A673 (cell line): ENCODE measurements around the gene SEMA4D. TPM values are rescaled to one million over a fixed set of nuclear protein-coding genes. Genes with fewer than 3 reads are reported as not detected.

Experiments used
- BruUV-seq: library from RNA; stranded (reverse); fragments of 400-500 nt; replicated peaks from 2 replicates; lab custom pipeline; 2021; lab: Mats Ljungman, UMichigan
- CTCF ChIA-PET: fragments of 300-600 bp; sonication (Branson Sonifier 250); formaldehyde crosslinking; loops from one replicate; lab custom pipeline; 2022; ENCODE audit warnings: antibody characterized with exemption; lab: Charles Lee
- POLR2A ChIA-PET: fragments of 300-600 bp; sonication (Branson Sonifier 250); formaldehyde crosslinking; loops from one replicate; lab custom pipeline; 2022; ENCODE audit warnings: antibody characterized with exemption; ENCODE audit not compliant: low non-redundant PET; lab: Charles Lee
- DNase-seq: peaks from one replicate; pipeline ENCODE4 v3.0.0-alpha.2; 2015; ENCODE audit warnings: low spot score
- H3K27ac ChIP-seq: fragments of 200-600 bp; sonication (generic); 2 replicates; pipeline ENCODE4 v1.5.1; 2016; ENCODE audit warnings: mixed run types, low read depth, mild to moderate bottlenecking, mixed read lengths, antibody characterized with exemption, low read length; ENCODE audit not compliant: poor library complexity, severe bottlenecking
- H3K27me3 ChIP-seq: fragments of 200-600 bp; sonication (generic); replicated peaks from 2 replicates; pipeline ENCODE4 v1.6.1; 2017; ENCODE audit warnings: mixed run types, low read depth, mild to moderate bottlenecking, mixed read lengths, antibody characterized with exemption, low read length; ENCODE audit not compliant: insufficient read depth, poor library complexity
- H3K36me3 ChIP-seq: fragments of 200-600 bp; sonication (generic); 2 replicates; pipeline ENCODE4 v1.6.1; 2016; ENCODE audit warnings: mixed run types, mild to moderate bottlenecking, mixed read lengths, antibody characterized with exemption, low read length; ENCODE audit not compliant: insufficient read depth, poor library complexity, severe bottlenecking
- H3K4me1 ChIP-seq: fragments of 200-600 bp; sonication (generic); 2 replicates; pipeline ENCODE4 v1.6.1; 2017; ENCODE audit warnings: mixed run types, mild to moderate bottlenecking, mixed read lengths, antibody characterized with exemption, low read length; ENCODE audit not compliant: insufficient read depth, poor library complexity, severe bottlenecking
- H3K4me3 ChIP-seq: fragments of 200-600 bp; sonication (generic); 2 replicates; pipeline ENCODE4 v1.5.1; 2016; ENCODE audit warnings: low read depth, mixed run types, mild to moderate bottlenecking, mixed read lengths, low read length; ENCODE audit not compliant: poor library complexity, severe bottlenecking
- H3K9me3 ChIP-seq: fragments of 200-600 bp; sonication (generic); 2 replicates; pipeline ENCODE4 v1.6.1; 2016; ENCODE audit warnings: mixed run types, low read depth, mild to moderate bottlenecking, mixed read lengths, antibody characterized with exemption, low read length; ENCODE audit not compliant: poor library complexity, severe bottlenecking
- CTCF ChIP-seq: fragments of 300-800, 200-600 bp; sonication (generic); conservative IDR thresholded peaks from 2 replicates; pipeline ENCODE4 v1.5.1; 2017; ENCODE audit warnings: low read depth, mild to moderate bottlenecking, antibody characterized with exemption, low read length, moderate library complexity, mixed read lengths
- EZH2 ChIP-seq: fragments of 200-600 bp; sonication (generic); IDR thresholded peaks from 2 replicates; pipeline ENCODE4 v1.6.1; 2017; ENCODE audit warnings: borderline replicate concordance, low read depth, mild to moderate bottlenecking, mixed read lengths, antibody characterized with exemption, low read length; ENCODE audit not compliant: poor library complexity, severe bottlenecking
- intact Hi-C: fragments of 100-400 bp; cut with micrococcal nuclease; formaldehyde crosslinking; loops from one replicate; pipeline ENCODE4 v1.10.0; 2022; ENCODE audit not compliant: unreplicated experiment
- total RNA-seq: library from RNA; stranded (reverse); gene quantifications from 2 replicates; pipeline ENCODE4 v1.2.3, GENCODE V29; 2021

SEMA4D gene
- total RNA-seq, 1 experiment from 2014 or later, result 14.2 TPM

GRCh38 chr9:89366711-89367110 lies 131.2 kb downstream of the SEMA4D start:
- DNase-seq, result no peak
- Histone ChIP-seq H3K36me3 (peaks cover 5% of the 10 kb centered on the region), H3K27me3 (no peaks in the 10 kb centered on the region), H3K9me3 (no peaks in the 10 kb centered on the region), H3K27ac (no peak overlapping the region), H3K4me1 (no peaks in the 10 kb centered on the region), H3K4me3 (no peak overlapping the region)
- no peak for TF ChIP-seq EZH2
- TF ChIP-seq CTCF, result no peak
- intact Hi-C loops, result no loop called here
- BruUV-seq, result no TSS peak
- POLR2A ChIA-PET, result interaction anchor here (0.6 kb wide), 1 partner anchor 1658 kb away, joined by 3 read pairs; no protein-coding TSS in a partner anchor
- CTCF ChIA-PET, result interaction anchor here (0.5 kb wide), 1 partner anchor 155 kb away, joined by 3 read pairs; no protein-coding TSS in a partner anchor

GRCh38 chr9:89365532-89365912 lies 132.4 kb downstream of the SEMA4D start:
- ChIA-PET CTCF (no interaction called here), POLR2A (no interaction called here)
- H3K4me3 ChIP-seq, result no peak overlapping the region
- intact Hi-C loops, result no loop called here
- no peak overlapping the region for H3K27ac ChIP-seq
- H3K9me3 ChIP-seq, result no peaks in the 10 kb centered on the region
- no peak for TF ChIP-seq EZH2
- no peak for TF ChIP-seq CTCF
- H3K36me3 ChIP-seq, result peaks cover 17% of the 10 kb centered on the region
- DNase-seq, result no peak
- no peaks in the 10 kb centered on the region for H3K4me1 ChIP-seq
- H3K27me3 ChIP-seq, result no peaks in the 10 kb centered on the region
- BruUV-seq, result no TSS peak

GRCh38 chr9:89364666-89365531 lies 133.0 kb downstream of the SEMA4D start:
- no peak for DNase-seq
- Histone ChIP-seq H3K4me1 (no peaks in the 10 kb centered on the region), H3K27ac (no peak overlapping the region), H3K9me3 (no peaks in the 10 kb centered on the region), H3K36me3 (peaks cover 18% of the 10 kb centered on the region), H3K4me3 (no peak overlapping the region), H3K27me3 (no peaks in the 10 kb centered on the region)
- intact Hi-C loops, result no loop called here
- no TSS peak for BruUV-seq
- CTCF ChIA-PET, result no interaction called here
- POLR2A ChIA-PET, result no interaction called here
- TF ChIP-seq EZH2 (no peak), CTCF (no peak)
